ENCODE results near the gene NR3C2. TPM values are rescaled to one million over a fixed set of nuclear protein-coding genes. Genes with fewer than 3 reads are reported as not detected.

NR3C2 gene
- total RNA-seq, 1 donor from 2014 or later = 2.5 TPM

- H3K4me1 ChIP-seq (ENCODE audit: insufficient read depth, low read length) = no peaks in the 10 kb centered on the region
- Mint-ChIP-seq H3K9me3 (ENCODE audit: unreplicated experiment) (peaks cover 3% of the 10 kb centered on the region), H3K4me3 (ENCODE audit: unreplicated experiment) (no peak overlapping the region), H3K27me3 (ENCODE audit: low read depth, unreplicated experiment) (no peaks in the 10 kb centered on the region), H3K27ac (ENCODE audit: unreplicated experiment) (no peak overlapping the region), H3K36me3 (ENCODE audit: low read depth, unreplicated experiment) (peaks cover 2% of the 10 kb centered on the region), H3K4me1 (ENCODE audit: low read depth, unreplicated experiment) (peaks cover 3% of the 10 kb centered on the region)
- no peaks in the 10 kb centered on the region for H3K36me3 ChIP-seq (ENCODE audit: insufficient read depth, low read length)
- H4K20me1 ChIP-seq (ENCODE audit: insufficient read depth, low read length) = no peaks in the 10 kb centered on the region
- no peak for DNase-seq (ENCODE audit: low read depth)
- no peak overlapping the region for H2AFZ ChIP-seq (ENCODE audit: low read depth, low read length)
- H3K79me2 ChIP-seq (ENCODE audit: insufficient read depth, low read length) = no peaks in the 10 kb centered on the region
- H3K27ac ChIP-seq (ENCODE audit: low read depth, low read length) = no peak overlapping the region
- H3K9me3 ChIP-seq (ENCODE audit: insufficient read depth, low read depth, low read length) = no peaks in the 10 kb centered on the region
- no peak for FAIRE-seq
- H3K4me2 ChIP-seq (ENCODE audit: low read length) = no peak overlapping the region
- H3K27me3 ChIP-seq (ENCODE audit: insufficient read depth, low read length) = no peaks in the 10 kb centered on the region
- TF ChIP-seq CTCF (IDR thresholded peaks at IDR 0.05; ENCODE audit: insufficient read depth, low read depth, low read length) = no peak
- TF ChIP-seq EZH2 (IDR thresholded peaks at IDR 0.05; ENCODE audit: insufficient read depth, low read length) = no peak
- no peak overlapping the region for H3K4me3 ChIP-seq (ENCODE audit: insufficient read depth, low read depth, low read length)
- H3K9ac ChIP-seq (ENCODE audit: low read length) = no peak overlapping the region
These were observed 148.6 kb downstream of the NR3C2 start for GRCh38 chr4:148293571-148293970.

- Histone ChIP-seq H2AFZ (ENCODE audit: low read depth, low read length) (no peak overlapping the region), H3K9me3 (ENCODE audit: insufficient read depth, low read depth, low read length) (no peaks in the 10 kb centered on the region), H3K79me2 (ENCODE audit: insufficient read depth, low read length) (no peaks in the 10 kb centered on the region), H3K27ac (ENCODE audit: low read depth, low read length) (no peak overlapping the region), H3K27me3 (ENCODE audit: insufficient read depth, low read length) (no peaks in the 10 kb centered on the region), H3K36me3 (ENCODE audit: insufficient read depth, low read length) (no peaks in the 10 kb centered on the region), H3K9ac (ENCODE audit: low read length) (no peak overlapping the region), H4K20me1 (ENCODE audit: insufficient read depth, low read length) (no peaks in the 10 kb centered on the region), H3K4me1 (ENCODE audit: insufficient read depth, low read length) (no peaks in the 10 kb centered on the region), H3K4me2 (ENCODE audit: low read length) (no peak overlapping the region), H3K4me3 (ENCODE audit: insufficient read depth, low read depth, low read length) (no peak overlapping the region)
- no peak for DNase-seq (ENCODE audit: low read depth)
- no peak for TF ChIP-seq CTCF (IDR thresholded peaks at IDR 0.05; ENCODE audit: insufficient read depth, low read depth, low read length)
- peaks cover 3% of the 10 kb centered on the region for H3K9me3 Mint-ChIP-seq (ENCODE audit: unreplicated experiment)
- no peaks in the 10 kb centered on the region for H3K27me3 Mint-ChIP-seq (ENCODE audit: low read depth, unreplicated experiment)
- no peak for FAIRE-seq
- no peak overlapping the region for H3K27ac Mint-ChIP-seq (ENCODE audit: unreplicated experiment)
- no peak overlapping the region for H3K4me3 Mint-ChIP-seq (ENCODE audit: unreplicated experiment)
- no peaks in the 10 kb centered on the region for H3K36me3 Mint-ChIP-seq (ENCODE audit: low read depth, unreplicated experiment)
- H3K4me1 Mint-ChIP-seq (ENCODE audit: low read depth, unreplicated experiment) = peaks cover 3% of the 10 kb centered on the region
These were observed 149.5 kb downstream of the NR3C2 start for GRCh38 chr4:148292686-148293085.

- H4K20me1 ChIP-seq (ENCODE audit: insufficient read depth, low read length) = no peaks in the 10 kb centered on the region
- H3K4me1 ChIP-seq (ENCODE audit: insufficient read depth, low read length) = no peaks in the 10 kb centered on the region
- no peaks in the 10 kb centered on the region for H3K27me3 ChIP-seq (ENCODE audit: insufficient read depth, low read length)
- H3K27ac ChIP-seq (ENCODE audit: low read depth, low read length) = no peak overlapping the region
- no peak for FAIRE-seq
- Mint-ChIP-seq H3K36me3 (ENCODE audit: low read depth, unreplicated experiment) (no peaks in the 10 kb centered on the region), H3K4me3 (ENCODE audit: unreplicated experiment) (no peak overlapping the region), H3K27ac (ENCODE audit: unreplicated experiment) (no peak overlapping the region), H3K27me3 (ENCODE audit: low read depth, unreplicated experiment) (no peaks in the 10 kb centered on the region), H3K9me3 (ENCODE audit: unreplicated experiment) (no peaks in the 10 kb centered on the region), H3K4me1 (ENCODE audit: low read depth, unreplicated experiment) (peaks cover 3% of the 10 kb centered on the region)
- H3K36me3 ChIP-seq (ENCODE audit: insufficient read depth, low read length) = no peaks in the 10 kb centered on the region
- TF ChIP-seq EZH2 (IDR thresholded peaks at IDR 0.05; ENCODE audit: insufficient read depth, low read length) (no peak), CTCF (IDR thresholded peaks at IDR 0.05; ENCODE audit: insufficient read depth, low read depth, low read length) (no peak)
- H3K9me3 ChIP-seq (ENCODE audit: insufficient read depth, low read depth, low read length) = no peaks in the 10 kb centered on the region
- no peak overlapping the region for H2AFZ ChIP-seq (ENCODE audit: low read depth, low read length)
- DNase-seq (ENCODE audit: low read depth) = no peak
- H3K4me3 ChIP-seq (ENCODE audit: insufficient read depth, low read depth, low read length) = no peak overlapping the region
- H3K9ac ChIP-seq (ENCODE audit: low read length) = no peak overlapping the region
- H3K79me2 ChIP-seq (ENCODE audit: insufficient read depth, low read length) = no peaks in the 10 kb centered on the region
- H3K4me2 ChIP-seq (ENCODE audit: low read length) = no peak overlapping the region
These were observed 152.5 kb downstream of the NR3C2 start for GRCh38 chr4:148289740-148290139.
